DMS153 (cell line): ENCODE data around the gene LGR5.

ENCODE experiments used
- DNase-seq: peaks from one replicate; lab custom pipeline; 2025; lab: John Stamatoyannopoulos, UW

The LGR5 gene

DNA sequence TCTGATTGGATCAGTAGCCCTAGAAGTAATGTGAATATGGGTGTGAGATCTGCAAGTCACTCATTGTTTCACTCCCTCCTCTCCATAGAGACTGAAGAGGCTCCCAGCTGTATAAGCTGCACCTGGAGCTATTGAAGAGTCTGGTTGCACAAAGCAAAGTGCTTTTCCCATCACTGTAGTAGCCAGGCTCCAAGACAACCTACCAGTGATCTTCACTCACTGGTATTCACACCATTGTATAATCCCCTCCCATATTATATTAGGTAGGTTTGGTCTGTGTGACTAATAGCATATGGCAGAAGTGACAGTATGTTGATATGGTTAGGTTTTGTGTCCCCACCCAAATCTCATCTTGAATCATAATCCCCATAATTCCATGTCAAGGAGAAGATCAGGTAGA, 159.6 kb downstream of the LGR5 start:
- peak; percentile 24 for DNase-seq

- no peak for DNase-seq
Observed at GRCh38 chr12:71601546-71601945, 161.9 kb downstream of the LGR5 start.

DNA sequence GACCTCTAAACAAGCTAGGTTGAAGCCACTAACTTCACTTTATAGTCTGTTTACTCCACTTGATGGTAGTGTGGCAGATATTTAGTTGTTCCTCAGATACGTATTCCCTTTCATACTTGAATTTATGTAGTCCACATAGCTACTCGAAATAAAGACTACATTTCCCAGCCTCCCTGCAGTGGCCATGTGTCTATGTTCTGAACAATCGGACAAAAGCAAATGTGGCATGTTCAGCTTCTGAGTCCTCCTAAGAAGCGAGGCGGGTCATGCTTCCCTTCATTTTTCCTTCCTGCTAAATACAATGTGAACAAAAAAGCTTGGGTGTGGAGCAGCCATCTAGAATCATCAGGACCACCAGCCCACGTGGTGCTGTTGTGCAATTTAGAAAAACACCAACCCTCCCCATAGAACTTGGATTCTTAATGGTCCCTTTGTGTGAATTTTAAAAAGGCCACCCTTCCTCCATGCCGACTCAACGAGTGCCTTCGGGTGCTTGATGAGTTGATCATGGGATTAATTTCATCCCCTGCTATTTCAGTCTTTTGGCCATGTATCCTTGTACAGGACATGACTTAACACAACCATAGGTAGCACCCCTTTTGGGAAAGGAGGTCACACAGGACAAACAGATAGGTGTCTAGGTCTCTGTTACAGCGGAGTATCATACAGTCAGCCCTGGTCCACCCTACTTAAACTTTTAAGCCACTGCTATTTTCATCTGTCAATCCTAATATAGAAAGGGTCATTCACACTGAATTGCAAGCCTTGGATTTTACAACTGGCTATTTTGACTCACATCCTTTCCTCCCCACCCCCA, 163.4 kb downstream of the LGR5 start:
- DNase-seq = no peak

- peak; percentile 28 for DNase-seq
Observed at GRCh38 chr12:71605039-71605438, 165.4 kb downstream of the LGR5 start.

GRCh38 chr12:71607494-71608330, 168.1 kb downstream of the LGR5 start:
- DNase-seq = no peak

DNA sequence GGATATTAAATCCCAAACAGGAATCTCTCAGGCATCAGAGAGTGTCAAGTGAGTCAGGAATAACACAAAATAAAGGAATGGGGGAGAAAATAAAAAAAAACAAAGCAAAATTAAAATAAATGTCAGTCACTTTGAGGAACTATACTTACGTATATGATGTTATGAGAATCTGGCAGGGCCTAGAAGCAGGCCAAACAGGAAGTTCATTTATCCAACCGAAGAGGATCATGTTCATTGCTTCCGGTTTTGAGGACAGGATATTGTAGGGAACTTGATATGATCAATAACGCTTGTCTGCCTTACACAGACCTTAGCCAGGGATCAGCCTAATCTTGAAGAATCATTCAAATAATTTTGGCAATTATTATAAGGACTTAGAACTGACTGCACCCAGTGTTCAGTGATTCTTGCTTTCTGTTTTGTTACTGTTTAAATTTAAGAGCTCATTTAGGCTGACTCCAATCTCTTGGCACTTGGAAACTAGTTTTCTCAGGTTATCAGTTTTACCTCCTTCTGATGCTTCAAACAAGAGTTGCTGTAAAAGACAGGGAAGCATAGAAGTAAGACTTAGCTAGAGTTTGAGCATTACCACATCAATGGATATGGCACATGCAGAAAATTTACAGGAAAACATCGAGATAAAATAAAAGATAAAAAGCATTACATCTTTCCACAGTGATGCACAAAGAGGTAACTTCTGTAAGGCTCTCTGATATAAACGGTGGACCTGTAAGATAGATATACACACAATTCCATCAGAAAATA, 170.6 kb downstream of the LGR5 start:
- no peak for DNase-seq

DNA sequence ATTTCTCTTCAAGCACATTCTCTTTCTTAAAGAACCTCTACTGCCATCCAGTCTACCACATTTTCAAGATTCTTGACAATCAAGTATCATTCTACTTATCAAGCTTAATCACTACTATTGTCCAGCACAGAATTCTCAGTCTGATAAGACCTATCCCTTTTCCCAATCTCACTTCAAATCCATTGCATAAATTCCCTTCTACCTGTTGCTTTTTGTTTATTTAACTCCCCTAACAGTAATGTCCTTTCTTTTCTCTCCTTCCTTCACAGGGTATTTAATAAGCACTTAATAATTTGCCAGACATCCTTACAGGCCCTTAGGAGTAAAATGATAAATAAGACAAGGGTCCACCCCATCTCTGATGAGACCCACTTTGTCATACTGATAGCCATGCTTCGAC, 182.3 kb downstream of the LGR5 start:
- DNase-seq = no peak

DNA sequence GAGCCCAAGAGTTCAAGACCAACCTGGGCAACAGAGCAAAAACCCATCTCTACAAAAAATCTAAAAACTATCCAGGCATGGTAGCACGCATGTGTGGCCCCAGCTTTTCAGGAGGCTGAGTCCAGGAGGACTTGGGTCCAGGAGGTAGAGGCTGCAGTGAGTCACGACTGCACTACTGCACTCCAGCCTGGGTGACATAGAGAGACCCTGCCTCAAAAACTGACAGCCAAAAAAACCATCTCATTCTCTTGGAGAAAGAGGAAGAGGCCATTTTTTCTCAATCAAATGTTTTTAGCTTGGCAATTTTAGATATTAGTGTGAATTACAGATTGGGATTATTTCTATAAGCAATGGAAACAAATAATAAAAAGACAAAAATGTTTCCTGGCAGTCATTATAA, 185.9 kb downstream of the LGR5 start:
- no peak for DNase-seq

DNA sequence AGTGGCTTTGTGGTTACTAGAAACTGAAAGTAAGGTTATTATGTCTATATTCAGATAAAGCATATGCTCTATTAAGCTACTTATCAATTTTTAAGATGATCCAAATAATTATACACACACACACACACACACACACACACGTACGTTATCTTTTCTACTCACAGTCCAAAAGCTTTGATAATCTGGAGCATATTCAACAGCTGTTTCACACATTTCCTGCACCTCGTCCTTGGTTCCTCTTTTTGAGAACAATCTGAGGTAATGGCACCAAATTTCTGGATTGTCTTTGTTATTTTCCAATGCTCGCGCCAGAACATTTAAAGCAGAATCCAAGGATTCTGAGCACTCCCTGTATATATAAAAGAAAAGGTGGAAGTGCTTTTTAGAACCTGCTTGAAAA, 186.5 kb downstream of the LGR5 start:
- DNase-seq = no peak

- DNase-seq = no peak
Observed at GRCh38 chr12:71626768-71627167, 187.2 kb downstream of the LGR5 start.

GRCh38 chr12:71627438-71628002, 187.9 kb downstream of the LGR5 start:
- no peak for DNase-seq
